NCI-H2029 (cell line): Measurements from ENCODE around the gene MAP3K14.

Source experiments
- DNase-seq: peaks from one replicate; lab custom pipeline; 2025; lab: John Stamatoyannopoulos, UW

Gene MAP3K14

GRCh38 chr17:45300060-45300751 is 16.6 kb downstream of the MAP3K14 start:
- no peak for DNase-seq

- no peak for DNase-seq
Measured at GRCh38 chr17:45299361-45299760, 17.5 kb downstream of the MAP3K14 start.

- no peak for DNase-seq
Measured at GRCh38 chr17:45298546-45299285, 18.1 kb downstream of the MAP3K14 start.

- peak; percentile 65 for DNase-seq
Measured at GRCh38 chr17:45296833-45297124, 20.0 kb downstream of the MAP3K14 start.

GRCh38 chr17:45296003-45296832 is 20.6 kb downstream of the MAP3K14 start:
- no peak for DNase-seq

- no peak for DNase-seq
Measured at GRCh38 chr17:45294506-45294905, 22.3 kb downstream of the MAP3K14 start.

GRCh38 chr17:45293413-45294211 is 23.2 kb downstream of the MAP3K14 start:
- DNase-seq = no peak

GRCh38 chr17:45292696-45293412 is 24.0 kb downstream of the MAP3K14 start:
- no peak for DNase-seq

- DNase-seq = no peak
Measured at GRCh38 chr17:45291171-45291805, 25.5 kb downstream of the MAP3K14 start.

- DNase-seq = no peak
Measured at GRCh38 chr17:45290269-45290765, 26.5 kb downstream of the MAP3K14 start.

GRCh38 chr17:45289301-45290268 is 27.2 kb downstream of the MAP3K14 start:
- DNase-seq = no peak

GRCh38 chr17:45288825-45289224 is 28.0 kb downstream of the MAP3K14 start:
- peak; percentile 38 for DNase-seq

- no peak for DNase-seq
Measured at GRCh38 chr17:45287526-45288500, 29.0 kb downstream of the MAP3K14 start.

GRCh38 chr17:45286286-45286685 is 30.5 kb downstream of the MAP3K14 start:
- no peak for DNase-seq

GRCh38 chr17:45284176-45285140 is 32.4 kb downstream of the MAP3K14 start:
- no peak for DNase-seq

- DNase-seq = no peak
Measured at GRCh38 chr17:45283711-45284110, 33.1 kb downstream of the MAP3K14 start.
